Suppressor macrophage treated with lipopolysaccharide for 4 hours (primary cell): ENCODE results near the gene QKI.
"Not testable (repeated sequence)": the region's sequence is repeated elsewhere in the genome, so short reads cannot be mapped to it uniquely, and the experiment has no call there.

Source experiments
- DNase-seq: peaks from one replicate; pipeline ENCODE4 v3.0.0-alpha.2; 2020

Gene QKI

DNA sequence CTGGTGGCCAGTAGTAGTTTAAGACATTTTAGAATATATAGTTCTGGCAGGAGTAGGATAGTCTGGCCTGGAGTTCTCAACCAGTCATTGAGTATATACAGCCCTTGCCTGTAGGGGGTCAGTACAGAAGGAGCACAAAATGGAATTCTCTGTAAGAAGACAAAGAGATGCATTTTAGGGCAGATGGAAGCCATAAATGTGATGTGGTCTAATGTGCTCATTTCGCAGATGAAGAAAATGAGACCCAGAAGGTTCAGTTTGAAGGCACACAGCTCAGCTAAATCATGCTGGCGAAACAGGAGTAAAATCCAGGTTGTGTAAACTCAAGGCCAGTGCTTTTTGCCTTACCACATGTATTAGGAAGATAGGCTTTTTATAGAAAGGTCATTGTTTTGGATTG, 29.6 kb downstream of the QKI start:
- DNase-seq, result no peak

DNA sequence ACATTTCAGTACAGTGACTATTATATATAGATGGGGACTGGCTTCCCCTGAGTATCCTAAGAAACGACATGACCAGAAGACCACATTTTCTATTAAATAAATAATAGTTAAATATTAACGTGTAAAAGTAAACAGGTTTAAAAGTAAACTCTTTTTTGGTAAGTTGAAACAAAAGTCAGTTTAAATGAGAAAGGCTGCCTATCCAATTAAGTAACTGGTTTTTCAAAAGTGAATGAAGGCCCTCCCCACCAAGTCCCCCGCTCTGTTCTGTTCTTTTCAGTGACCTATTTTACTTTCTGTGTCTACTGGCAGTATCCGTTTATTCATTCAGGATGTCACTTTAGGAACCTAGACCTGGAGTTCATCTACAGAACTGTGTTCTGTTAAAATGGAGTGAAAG, 32.0 kb downstream of the QKI start:
- no peak for DNase-seq

DNA sequence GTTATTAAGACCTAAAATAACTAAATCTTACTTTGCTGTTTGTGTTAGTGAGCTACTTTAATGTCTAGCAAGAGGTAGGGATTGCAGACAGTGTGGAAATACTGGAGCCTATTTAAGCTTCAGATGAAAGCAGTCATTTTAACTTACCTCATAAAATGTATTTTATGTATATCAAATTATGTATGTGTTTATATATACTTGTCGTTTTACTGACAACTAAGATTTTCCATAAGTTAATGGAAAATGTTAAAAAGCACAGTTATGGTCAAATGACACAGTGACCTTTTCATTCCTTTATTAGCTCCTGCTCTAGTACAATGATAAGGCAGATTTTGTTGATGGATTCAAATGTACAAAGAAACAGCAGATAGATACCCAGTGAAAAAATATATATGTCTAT, 34.6 kb downstream of the QKI start:
- DNase-seq, result no peak

DNA sequence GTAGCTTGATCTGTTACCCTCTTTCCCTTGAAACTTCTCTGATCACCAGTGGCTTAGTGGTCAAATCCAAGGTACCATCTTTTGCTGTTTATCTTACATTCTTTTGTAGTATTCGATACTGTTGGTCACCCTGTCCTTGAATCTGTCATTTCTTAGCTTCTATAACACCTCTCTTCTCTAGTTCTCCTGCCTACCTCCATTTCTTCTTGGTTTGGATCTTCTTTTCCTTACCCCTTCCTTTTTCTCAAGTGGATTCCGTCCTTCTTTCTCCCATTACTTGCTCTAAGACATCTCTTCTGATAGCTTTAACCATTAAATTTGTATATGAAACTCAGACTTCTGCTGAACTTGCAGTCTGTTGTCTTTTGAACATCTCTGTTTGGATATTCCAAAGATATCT, 39.9 kb downstream of the QKI start:
- no peak for DNase-seq

DNA sequence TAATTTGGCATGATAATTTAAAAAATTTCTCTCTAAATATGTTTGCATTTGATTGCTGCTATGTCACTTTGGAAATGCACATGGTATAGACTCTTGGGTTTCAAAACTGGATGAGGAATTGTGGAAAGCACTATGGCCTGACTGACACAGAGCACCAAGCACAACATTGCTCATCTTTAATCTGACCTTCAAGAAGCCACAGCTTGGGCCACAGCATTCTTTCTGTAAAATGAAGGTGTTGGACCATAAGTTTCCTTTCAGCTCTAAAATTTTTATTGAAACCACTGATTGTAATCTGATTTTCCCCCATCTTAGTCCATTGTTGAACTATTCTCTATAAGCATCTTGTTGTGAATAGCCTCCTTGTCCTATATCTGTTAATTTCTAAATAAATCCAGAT, 41.0 kb downstream of the QKI start:
- peak; percentile 37 for DNase-seq

DNA sequence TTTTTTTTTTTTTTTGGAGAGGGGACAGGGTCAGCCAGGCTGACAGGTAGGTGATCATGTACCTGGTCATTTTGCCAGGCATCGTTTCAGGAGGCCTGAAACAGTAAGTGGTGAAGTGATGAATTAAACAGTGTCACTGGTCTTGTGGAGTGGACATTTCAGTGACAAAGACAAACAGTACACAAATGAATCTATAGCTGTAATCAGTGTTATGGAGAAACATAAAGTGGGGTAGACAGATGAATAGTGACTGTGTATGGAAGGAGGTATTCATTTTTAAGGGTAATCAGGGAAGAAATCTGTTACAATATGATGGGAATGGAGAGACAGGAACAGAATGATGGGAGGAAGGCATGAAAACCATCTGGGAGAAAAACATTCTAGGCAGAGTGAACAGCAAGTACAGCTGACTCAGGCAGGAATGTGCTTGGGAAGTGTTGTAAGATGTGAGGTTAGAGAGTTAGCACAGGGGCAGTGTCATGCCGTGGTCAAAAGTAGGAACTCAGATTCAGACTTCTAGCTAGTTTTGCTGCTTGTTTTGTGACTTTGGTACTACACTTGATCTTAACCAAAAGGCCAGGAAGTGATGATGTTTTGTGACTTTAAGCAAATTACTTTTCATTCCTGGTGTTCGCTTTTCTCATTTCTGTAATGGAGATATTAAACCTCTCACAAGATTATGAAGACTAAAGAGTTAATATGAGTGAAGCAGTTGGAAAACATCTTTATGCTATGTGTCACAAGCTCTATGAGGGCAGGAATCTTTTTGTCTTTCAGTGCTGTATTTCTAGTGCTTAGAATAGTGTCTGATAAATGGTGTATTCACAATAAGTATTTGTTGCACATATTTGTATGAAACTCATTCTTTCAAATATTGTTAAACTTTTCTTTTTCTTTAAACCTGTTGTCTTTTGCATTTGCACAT, 43.4 kb downstream of the QKI start:
- peak; percentile 81 for DNase-seq

DNA sequence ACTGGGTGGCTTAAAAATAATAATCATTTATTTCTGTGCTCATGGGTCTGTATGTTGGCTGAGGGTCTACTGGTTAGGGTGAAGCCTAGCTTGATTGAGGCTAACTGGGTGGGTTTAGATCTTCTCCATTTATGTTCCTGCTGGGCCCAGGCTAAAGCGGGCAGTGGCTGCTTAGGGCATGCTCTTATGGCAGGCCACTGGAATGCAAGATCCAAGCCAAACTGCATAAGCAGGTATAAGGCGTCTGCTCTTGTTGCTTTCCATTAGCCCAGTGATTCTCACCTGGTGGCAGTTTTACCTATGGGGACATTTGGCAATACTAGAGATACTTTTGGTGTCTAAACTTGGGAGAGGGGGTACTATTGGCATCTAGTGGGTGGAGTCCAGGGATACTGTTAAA, 44.5 kb downstream of the QKI start:
- no peak for DNase-seq

DNA sequence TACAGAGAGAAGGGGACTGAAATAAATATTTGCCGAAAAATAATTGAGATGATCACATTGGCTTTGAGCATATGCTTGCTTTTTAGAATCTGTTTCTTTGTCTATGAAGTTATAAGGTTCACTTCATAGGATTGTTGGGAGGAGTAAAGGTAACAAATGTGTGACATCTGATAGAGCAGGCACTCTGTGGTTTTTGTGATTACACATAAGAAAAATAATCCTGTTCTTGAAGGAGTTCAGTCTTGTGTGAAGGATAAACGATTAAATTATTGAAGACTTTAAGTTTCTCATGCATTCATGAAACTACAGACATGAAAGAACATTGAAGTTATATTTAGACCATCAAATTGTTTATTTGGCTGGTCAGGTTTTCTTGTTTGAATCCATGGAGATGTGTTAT, 45.0 kb downstream of the QKI start:
- DNase-seq, result no peak

DNA sequence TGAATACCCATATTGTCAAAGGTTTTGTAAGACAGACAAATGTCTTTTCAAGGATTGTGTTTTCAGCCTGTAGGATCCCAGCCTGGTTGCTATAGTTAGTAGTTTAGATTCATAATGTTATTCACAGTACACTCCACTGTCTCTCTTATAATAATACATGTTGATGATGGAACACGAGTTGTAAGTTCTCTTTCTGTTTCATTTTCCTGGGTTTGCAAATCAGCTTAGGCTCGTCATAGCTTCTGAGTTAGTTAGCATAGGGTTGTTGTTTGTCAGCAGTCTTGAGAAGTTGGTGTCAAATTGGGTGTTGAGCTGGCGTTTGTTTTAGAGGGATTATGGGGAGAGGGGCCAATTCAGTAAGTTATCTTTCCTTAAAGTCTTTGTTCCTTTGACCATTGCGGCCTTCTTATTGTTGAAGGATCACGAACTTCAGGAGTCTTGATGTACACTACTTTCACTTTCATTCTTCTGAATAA, 45.8 kb downstream of the QKI start:
- peak; percentile 87 for DNase-seq

DNA sequence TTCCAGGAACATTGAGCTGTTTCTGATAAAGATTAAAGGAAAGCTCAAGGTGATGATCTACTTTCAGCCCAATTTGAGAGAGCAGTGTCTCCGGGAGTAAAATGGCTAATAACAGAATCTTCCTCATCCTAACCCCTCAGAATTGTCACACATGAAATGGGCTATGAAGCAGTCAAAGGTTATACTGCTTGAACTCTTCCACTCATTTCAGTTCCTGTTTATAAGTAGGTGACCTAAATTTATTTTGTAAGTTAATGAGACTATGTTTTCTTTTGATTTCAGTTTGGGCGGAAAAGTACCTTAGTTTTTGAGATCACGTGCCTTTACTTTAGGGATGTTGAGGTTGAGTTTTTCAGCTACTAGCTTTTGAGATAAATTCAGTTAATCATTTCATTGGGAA, 47.2 kb downstream of the QKI start:
- DNase-seq, result peak; percentile 37

DNA sequence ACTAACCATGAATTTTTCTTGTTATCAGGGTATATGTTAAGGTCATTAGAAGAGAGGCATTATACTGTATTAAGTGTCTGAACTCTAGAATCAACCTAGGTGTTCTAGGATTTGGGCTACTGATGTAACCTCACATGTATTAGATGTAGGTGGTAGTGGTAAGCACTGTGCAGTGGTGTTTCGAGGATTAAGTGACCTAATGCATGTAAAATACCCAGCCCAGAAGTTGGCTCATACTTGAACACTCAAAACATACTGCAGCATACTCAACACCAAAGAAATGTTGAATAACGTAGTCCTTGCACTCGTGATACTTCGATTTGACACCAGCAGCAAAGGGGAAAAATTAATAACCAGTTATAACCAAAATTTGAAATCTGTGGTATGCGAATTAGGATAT, 48.7 kb downstream of the QKI start:
- DNase-seq, result no peak

DNA sequence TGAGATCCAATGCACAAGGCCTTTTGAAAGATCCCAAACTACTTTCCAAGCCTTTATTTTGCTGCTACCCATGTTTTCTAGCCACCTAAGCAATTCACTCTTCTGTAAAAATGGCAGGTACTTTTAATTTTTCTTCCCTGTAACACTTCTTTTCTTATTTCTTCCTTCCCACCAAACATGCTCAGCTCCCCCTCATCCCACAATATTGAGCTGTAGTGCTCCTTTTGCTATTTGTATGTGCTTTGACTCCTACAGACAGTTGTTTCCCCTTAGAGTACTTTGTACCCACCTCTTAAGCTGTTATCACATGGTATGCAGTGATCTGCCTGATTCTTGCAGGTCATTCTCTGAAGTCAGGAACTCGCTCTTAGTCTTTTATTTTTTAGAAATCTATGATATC, 49.3 kb downstream of the QKI start:
- no peak for DNase-seq

DNA sequence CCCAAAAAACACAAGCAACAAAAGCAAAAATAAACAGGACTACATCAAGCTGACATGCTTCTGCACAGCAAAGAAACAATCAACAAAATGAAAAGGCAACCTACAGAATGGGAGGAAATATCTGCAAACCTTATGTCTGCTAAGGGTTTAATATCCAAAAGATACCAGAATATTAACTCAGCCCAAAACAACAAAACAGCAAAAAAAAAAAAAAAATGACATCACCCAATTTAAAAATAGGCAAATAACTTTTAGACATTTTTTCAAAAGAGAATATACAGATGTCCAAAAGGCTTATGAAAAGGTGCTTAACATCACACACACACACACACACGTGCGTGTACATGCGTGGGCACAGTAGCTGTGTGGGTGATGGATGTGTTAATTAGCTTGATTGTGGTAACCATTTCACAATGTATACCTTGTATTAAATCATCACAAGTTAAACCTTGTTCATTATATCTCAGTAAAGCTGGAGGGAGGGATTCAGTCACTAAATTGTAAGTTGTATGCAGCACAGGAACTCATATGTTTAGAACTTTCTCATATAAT, 52.4 kb downstream of the QKI start:
- no peak for DNase-seq

DNA sequence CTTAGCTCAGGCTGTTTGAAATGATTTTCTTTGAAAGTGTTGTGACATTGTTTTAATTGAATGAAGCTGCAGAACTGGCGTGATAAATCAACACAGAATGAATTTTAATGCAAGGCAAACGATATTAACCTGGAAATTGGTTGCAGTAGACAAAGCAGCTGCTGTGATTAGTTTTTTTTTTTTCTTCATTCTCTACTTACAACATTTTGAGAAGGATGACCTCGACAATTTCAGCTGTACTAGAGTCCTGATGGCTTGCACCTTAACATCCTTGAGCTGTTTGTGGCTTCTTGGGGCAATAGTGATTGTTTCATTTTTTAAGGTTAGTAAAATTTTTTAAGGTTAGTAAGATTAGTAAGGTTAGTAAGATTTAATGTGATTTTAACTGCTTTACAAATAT, 54.2 kb downstream of the QKI start:
- DNase-seq, result no peak

DNA sequence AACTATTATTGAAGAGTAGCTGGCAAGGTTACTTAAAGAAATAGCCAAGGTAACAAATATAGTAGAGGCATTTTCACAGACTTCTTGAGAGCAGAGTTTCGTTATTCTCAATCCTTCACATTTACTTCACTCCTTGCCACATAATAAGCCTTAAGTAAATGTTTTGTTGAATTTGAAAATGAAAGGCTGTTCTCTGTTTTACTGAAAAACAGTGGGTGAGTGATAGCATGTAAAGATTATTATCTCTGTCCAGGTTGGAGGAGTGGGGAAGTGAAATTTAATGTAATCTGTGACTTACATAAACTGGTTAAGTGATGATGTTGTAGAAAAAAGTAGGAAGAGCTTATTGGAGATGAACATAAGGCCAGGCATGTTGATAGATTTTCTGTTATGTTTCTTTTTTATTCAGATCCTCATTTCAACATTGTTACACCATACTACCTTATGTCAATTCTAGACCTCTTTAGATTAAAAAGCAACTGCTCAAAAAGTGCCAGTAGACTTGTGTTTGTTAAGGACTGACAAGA, 55.0 kb downstream of the QKI start:
- peak; percentile 54 for DNase-seq

DNA sequence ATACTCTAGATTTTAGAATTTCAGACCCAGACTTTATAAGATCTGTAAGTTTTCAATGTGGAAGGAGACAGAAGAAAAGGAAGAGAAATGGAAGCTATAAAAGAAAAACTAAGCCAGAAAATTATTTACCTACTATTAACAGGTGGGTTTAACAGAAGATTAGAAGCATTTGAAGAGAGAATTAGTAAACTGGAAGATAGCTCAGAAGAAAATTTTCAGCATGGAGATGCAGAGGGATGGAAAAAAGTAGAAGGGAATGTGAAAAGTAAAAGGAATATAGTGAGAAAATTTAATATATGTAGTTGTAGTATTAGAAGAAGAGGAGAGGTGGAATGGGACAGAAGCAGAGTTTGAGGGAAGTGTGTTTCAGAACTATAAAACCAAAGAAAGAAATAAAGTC, 56.1 kb downstream of the QKI start:
- DNase-seq, result no peak

DNA sequence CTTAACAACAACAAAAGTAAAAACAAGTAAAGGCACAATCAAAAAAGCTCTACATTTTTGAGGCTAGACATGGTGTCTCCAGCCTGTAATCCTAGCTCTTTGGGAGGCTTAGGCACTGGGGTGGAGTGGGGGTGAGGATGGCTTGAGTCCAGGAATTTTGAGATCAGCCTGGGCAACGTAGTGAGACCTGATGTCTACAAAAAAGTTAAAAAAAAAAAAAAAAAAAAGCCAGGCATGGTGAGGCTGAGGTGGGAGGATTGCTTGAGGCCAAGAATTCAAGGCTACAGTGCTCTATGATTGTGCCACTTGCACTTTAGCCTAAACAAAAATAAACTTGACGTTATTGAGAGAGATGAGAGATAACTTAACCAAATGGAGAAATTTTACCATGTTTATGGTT, 60.1 kb downstream of the QKI start:
- DNase-seq, result no peak

DNA sequence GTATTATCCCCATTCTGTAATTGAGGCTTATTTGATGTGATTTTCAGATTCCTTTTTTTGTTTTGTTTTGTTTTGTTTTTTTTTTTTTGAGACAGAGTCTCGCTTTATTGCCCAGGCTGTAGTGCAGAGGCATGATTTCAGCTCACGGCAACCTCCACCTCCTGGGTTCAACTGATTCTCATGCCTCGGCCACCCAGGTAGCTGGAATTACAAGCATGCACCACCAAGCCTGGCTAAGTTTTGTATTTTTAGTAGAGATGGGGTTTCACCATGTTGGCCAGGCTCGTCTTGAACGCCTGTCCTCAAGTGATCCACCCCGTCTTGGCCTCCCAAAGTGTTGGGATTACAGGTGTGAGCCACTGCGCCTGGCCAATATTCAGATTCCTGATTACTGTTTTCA, 62.4 kb downstream of the QKI start:
- DNase-seq, result not testable (repeated sequence)

DNA sequence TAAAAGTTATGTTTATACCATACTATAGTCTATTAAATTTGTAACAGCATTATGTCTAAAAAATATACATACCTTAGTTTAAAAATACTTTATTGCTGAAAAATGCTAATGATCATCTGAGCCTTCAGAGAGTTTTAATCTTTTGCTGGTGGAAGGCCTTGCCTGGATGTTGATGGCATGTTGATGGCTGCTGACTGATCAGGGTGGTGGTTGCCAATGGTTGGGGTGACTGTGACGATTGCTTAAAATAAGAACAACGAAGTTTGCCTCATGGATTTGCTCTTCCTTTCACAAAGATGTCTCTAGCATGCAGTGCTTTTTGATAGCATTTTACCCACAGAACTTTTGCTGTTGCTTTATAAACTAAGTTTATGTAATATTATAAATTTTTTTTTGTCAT, 68.6 kb downstream of the QKI start:
- DNase-seq, result no peak

DNA sequence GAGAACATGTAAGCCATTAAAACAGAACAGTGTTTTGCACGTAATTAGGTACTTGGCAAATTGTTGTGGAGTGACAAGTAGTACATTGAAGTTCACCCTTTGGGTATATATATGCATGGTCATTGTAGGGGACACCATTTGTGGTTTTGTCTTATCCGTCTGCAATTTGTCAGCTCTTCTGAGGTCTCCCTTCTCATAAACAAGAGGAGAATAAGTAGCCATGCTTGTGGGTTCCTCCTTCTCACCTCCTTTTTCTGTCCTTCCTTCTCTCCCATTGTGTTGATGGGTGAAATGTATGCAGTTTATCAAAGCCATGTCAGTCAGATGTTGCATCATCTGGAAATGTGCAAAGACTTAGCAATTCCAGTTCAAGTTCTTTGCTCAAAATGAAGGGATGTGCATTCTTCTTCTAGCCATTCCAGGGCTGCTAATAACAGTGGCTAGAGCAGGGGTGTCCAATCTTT, 70.9 kb downstream of the QKI start:
- no peak for DNase-seq

DNA sequence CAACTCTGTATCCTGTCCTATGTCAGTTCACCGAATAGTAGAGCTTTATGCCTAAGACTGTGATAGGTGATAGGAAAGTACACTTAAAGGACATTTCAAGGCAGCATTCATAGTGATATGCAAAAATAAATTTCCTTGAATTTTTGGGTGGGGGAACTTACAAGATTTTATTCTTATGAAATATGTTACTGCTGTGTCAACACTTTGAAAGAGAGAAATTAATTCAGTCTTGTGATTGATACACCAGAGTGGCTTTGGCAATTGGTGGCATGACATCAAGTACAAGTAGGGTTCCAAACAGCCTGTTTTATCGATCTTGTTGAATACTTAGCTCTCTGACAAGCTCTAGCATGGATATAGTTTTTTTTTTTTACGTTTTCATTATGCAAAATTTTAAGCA, 72.3 kb downstream of the QKI start:
- peak; percentile 30 for DNase-seq

DNA sequence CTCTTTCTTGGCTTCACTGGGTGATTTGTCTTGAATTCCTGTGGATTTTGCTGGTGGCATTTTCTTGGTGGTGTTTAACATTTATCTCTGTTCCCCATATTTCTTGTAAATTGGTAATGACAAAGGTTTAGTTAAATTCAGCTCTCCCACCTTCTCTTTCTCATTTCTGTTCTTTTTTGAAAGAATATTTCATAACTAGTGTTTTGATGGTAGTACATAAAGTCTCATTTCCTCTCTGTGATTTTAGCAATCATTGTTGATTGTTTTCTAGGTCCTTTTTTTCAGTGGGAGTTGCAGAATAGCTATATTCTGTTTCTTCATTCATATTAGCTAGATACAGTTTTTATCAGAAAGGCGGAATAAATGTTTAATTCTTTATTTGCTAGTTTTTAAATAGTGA, 73.1 kb downstream of the QKI start:
- peak; percentile 51 for DNase-seq

DNA sequence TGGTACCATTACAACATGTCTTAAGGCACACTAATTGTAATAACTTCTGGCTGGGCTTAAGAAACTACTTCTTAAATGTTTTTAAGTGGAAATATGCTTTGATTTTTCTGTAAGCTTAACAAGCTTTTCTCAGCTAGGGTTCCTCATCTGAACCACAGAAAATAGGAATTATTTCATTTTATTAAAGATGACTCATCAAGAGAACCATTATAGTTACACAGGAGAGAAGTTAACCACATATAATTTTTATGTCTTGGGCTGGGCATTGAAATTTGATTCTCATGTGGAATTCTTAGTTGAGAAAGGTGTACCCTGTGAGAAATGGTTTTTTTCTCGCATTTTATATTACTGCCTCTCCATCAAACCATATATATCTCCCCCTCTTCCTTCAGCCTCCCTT, 75.1 kb downstream of the QKI start:
- DNase-seq, result peak; percentile 13

DNA sequence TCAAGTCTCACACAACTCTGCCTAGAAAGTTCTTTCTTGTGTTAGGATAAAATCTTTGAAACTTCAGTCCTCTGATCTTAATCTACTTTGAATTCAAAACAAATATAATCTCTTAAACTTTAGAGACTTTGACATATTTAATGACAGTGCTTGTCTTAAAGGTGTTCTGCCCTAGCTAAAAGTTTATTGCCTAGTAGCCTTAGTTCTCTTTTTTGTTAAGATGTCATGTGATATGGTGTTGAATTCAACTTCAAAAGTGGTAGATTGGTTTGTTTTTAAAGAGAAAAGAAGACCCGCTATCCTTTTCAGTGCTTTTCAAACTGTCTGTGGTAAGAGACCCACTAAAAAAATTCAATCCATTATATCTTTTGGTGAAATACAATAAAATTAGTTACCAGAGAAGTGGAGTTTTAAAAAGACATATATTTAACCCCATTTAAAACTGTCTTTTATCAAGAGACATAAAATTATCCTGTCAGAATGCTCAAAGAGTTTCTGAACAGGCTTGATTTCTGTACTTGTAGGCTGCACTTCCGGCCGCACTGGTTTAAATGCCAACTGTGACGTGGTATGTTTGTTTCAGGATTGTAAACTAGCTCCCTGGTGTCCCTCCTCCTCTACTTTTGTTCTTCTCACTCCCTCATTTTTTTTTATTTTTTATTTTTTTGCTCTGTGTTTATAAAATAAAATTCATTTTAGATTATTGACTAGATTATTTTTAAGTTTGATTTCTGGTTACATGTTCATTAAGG, 76.5 kb downstream of the QKI start:
- DNase-seq, result no peak
